ENCODE measurements around the gene PHACTR1.

DNA sequence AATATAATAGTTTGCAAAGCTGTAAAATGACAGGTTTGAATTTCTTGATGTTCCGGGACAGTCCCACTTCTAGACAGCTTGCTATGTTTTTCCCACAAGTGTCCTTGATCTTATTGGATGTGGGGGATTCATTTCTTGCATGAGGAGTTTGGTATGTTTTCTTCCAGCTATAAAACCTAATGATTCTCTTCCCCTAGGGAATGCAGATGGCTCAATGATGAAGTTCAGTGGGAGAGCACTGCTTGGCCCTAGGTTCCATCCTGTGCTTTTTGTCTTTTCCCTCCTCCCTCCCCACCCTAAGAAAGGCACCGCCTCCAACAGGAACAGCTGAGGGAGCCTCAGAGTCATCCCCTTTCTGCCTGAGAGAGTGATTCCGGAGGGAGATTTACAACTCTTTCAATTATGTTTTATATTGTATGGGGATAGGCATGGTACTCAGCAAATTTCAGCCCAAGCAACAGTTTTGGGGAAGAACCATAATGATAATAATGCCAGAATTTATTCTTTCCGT is 149.2 kb downstream of the PHACTR1 start:
- TF ChIP-seq, protein P1, sequence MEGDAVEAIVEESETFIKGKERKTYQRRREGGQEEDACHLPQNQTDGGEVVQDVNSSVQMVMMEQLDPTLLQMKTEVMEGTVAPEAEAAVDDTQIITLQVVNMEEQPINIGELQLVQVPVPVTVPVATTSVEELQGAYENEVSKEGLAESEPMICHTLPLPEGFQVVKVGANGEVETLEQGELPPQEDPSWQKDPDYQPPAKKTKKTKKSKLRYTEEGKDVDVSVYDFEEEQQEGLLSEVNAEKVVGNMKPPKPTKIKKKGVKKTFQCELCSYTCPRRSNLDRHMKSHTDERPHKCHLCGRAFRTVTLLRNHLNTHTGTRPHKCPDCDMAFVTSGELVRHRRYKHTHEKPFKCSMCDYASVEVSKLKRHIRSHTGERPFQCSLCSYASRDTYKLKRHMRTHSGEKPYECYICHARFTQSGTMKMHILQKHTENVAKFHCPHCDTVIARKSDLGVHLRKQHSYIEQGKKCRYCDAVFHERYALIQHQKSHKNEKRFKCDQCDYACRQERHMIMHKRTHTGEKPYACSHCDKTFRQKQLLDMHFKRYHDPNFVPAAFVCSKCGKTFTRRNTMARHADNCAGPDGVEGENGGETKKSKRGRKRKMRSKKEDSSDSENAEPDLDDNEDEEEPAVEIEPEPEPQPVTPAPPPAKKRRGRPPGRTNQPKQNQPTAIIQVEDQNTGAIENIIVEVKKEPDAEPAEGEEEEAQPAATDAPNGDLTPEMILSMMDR (conservative IDR thresholded peaks at IDR 0.05; ENCODE audit: low read depth, low read length): no peak
- no peak for TF ChIP-seq EZH2 (IDR thresholded peaks at IDR 0.05; ENCODE audit: borderline replicate concordance, low read depth, low read length, poor library complexity, severe bottlenecking)
